GM18502 (cell line): ENCODE results near the gene SFI1.
A peak's percentile ranks its signal among the peaks of the same experiment; 100 is the strongest.
"Not testable (repeated sequence)": the region's sequence is repeated elsewhere in the genome, so short reads cannot be mapped to it uniquely, and the experiment has no call there.

Experiments
- ATAC-seq: cut with Tn5 transposase; IDR thresholded peaks from one replicate; pipeline ENCODE4 v1.9.1; 2021; ENCODE audit warnings: mild to moderate bottlenecking; ENCODE audit not compliant: unreplicated experiment, poor library complexity

The SFI1 gene

DNA sequence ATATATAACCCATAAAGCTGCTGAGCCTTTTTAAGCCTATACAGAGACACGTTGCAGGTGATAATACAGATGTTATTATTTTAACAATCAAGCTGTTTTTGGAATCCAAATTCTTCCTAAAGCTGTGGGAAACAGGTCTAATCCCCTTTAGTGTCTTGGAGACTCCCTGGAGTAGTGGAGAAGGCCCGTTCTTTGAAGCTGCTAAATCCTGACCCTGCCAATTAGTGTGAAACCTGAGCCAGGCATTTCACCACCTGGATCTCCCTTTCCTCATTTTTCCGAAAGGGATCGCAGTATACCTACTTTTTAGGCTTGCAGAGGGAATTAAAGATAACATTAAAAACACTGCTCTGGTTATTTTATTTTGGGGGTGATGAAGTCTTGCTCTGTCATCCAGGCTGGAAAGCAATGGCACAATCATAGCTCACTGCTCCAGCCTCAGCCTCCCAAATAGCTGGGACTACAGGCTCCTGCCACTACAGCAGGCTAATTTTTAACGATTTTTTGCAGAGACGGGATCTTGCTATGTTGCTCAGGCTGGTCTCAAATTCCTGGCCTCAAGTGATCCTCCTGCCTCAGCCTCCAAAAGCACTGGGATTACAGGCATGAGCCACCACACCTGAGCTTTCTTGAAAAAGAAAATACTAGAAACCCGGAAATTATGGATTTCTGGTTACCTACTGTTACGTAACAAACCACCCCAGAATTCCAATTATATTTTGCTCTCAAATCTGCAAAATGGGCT, 4.9 kb upstream of the SFI1 start:
- no peak for ATAC-seq

DNA sequence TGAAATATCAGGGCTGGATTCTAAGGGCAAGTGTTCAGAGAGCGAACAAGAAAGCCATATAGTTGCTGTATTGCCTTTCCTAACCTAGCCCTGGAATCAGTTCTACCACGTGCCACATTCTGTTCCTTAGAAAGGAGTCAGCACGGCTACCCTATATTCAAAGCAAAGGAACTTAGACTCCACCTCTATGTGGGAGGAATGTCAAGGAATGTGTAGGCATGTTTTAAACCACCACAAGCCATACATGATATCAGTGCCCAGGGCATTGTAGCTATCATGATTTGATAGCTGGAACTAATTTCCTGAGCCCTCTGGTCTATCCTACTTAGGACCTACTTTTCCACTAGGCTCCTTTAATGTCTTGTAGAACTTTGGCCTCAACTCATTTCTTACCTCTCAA, 4.2 kb upstream of the SFI1 start:
- no peak for ATAC-seq

GRCh38 chr22:31493355-31493754, 3.0 kb upstream of the SFI1 start:
- ATAC-seq = not testable (repeated sequence)

DNA sequence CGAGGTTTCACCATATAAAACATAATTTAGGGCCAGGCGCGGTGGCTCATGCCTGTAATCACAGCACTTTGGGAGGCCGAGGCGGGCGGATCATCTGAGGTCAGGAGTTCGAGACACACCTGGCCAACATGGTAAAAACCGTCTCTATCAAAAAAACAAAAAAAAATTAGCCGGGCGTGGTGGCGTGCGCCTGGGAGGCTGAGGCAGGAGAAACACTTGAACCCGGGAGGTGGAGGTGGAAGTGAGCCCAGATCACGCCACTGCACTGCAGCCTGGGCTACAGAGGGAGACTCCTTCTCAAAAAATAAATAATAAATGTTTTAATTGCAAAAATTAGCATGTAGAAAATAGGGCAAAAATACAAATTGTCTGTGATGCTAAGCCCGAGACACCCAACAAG, 993 bp upstream of the SFI1 start:
- no peak for ATAC-seq

DNA sequence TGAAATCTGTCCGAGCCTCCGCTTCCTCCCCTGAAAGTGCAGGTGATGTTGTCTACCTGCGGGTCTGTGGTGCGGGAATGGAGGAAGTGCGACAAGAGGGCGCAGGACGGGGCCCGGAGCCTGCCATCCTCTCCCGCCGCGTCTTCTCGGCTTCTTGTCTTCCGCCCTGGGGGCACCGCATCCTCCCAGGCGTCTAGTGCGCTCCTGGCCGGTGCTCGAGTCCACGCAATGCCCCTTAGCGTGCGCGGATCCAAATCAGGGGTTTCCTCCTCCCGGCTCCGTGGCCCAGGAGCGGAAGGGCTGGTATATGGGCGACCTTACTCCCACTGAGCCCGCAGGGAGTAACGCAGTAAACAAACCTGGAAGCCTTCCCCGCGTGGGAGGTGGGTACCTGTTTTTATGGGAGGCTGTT, 405 bp downstream of the SFI1 start:
- peak; percentile 28 for ATAC-seq

DNA sequence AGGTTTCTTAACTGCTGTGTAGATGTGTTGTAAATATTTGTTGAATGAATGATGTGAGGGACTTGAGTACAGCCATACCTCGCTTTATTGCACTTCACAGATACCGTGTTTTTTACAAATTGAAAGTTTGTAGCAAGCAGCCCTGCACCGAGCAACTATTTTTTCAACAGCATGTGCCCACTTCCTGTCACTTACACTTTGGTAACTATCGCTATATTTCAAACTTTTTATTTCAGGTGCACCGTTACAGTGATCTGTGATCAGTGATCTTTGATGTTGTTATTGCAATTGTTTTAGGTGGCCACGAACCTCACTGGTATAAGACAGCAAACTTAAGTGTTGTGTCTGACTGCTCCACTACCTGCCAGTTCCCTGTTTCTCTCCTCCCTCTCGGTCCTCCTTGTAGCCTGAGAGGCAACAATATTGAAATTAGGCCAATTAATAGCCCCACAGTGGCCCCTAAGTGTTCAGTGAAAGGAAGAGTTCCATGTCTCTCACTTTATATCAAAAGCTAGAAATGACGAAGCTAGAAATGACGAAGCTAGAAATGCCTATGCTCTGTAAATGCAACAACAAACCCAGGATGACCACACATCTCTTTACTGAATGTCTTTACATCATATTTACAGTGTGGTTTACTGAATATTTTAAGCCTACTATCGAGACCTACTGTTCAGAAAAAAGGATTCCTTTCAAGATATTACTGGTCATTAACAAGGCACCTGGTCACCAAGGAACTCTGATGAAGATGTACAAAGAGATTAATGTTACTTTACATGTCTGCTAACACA, 1.0 kb downstream of the SFI1 start:
- no peak for ATAC-seq

DNA sequence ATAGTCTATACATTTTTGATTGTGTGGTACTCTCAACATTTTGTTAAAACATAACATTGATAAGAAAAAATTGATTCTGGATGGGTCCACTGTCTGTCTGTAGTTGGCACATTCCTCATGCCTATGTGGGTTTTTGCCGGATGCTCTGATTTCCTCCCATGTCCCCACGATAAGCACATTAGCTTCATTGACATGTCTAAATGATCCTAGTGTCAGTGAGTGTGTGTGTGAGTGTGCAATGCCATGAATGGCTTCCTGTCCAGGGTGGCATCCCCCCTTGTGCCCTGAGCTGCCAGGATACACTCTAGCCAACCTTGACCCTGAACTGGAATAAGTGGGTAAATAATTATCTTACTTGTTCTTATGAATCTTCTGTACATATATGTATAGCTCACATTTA, 5.4 kb downstream of the SFI1 start:
- no peak for ATAC-seq

- no peak for ATAC-seq
Measured at GRCh38 chr22:31503211-31503964, 7.1 kb downstream of the SFI1 start.

- no peak for ATAC-seq
Measured at GRCh38 chr22:31504282-31504681, 7.9 kb downstream of the SFI1 start.

GRCh38 chr22:31507517-31507916, 11.2 kb downstream of the SFI1 start:
- ATAC-seq = not testable (repeated sequence)

- ATAC-seq = no peak
Measured at GRCh38 chr22:31508536-31508935, 12.2 kb downstream of the SFI1 start.

DNA sequence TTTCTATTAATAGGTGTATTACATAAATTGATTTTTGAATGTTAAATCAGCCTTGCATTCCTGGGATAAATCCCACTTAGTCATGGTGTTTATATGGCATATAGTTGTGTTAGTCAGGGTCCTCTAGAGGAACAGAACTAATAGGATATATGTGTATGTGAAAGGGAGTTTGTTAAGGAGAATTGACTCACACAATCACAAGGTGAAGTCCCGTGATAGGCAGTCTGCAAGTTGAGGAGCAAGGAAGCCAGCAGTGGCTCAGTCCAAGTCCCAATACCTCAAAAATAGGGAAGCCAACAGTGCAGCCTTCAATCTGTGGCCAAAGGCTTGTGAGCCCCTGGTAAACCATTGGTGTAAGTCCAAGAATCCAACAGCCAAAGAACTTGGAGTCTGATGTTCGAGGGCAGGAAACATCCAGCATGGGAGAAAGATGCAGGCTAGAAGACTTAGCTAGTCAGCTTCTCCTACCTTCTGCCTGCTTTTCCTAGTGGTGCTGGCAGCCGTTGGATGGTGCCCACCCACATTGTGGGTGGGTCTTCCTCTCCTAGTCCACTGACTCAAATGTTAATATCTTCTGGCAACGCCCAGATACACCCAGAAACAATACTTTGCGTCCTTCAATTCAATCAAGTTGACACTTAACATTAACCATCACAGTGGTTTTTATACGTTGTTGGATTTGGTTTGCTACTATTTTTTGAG, 12.9 kb downstream of the SFI1 start:
- no peak for ATAC-seq

DNA sequence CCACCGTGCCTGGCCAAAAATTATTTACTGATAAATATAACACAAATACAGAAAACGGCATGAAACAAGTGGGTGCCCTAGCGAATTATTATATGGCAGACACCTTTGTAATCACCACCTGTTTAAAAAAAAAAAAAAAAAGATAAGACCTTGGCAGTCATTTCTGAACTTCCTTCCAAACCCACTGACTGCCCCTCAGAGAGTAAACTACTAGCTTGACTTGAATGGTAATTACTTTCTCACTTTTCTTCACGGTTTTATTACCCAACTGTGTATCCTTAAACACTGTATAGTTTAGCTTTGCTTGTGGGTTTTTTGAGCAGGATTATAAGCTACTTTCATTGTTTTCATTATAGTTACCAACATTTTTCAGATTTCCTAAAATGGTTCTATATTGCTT, 23.7 kb downstream of the SFI1 start:
- no peak for ATAC-seq

GRCh38 chr22:31524132-31524531, 27.8 kb downstream of the SFI1 start:
- not testable (repeated sequence) for ATAC-seq

- ATAC-seq = no peak
Measured at GRCh38 chr22:31526270-31526669, 29.9 kb downstream of the SFI1 start.

- no peak for ATAC-seq
Measured at GRCh38 chr22:31530823-31531195, 34.5 kb downstream of the SFI1 start.

- ATAC-seq = no peak
Measured at GRCh38 chr22:31532060-31532459, 35.7 kb downstream of the SFI1 start.

DNA sequence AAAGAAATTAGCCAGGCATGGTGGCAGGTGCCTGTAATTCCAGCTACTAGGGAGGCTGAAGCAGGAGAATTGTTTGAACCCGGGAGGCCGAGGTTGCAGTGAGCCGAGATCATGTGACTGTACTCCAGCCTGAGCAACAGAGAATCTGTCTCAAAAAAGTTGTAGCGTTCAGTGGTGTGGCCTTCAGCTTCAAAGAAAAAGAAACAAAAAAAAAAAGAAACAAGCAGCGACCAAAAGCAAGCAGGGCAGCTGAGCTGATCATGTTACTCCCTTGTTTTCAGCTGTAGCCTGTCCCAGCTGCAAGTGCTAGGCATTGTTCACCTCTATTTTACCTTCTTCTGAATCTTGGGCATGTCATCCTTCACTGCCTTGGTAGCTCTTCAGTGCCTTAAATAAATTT, 37.0 kb downstream of the SFI1 start:
- ATAC-seq = no peak

DNA sequence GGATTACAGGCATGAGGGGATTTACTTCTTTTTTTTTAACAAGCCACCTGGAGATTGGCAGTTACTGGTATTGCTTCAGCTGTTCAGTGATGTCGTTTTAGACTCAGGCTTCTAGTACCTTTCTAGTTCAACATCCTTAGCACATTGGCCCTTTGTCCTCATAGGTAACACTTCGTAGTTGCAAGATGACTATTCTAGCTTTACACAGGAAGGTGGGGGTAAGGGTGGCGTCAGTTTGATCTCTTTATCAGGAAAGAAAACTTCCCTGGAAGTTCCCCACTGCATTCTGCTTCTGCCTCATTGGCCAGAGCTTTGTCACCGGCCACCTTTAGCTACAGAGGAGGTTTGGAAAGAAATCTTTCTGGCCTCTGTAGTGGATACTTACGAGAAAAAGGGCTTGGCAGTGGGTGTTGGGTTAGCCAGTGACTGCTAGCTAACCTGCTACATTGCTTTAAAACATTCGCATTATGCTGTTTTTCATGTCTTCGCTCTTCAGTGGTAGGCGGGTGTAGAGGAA, 40.7 kb downstream of the SFI1 start:
- ATAC-seq = peak; percentile 69

DNA sequence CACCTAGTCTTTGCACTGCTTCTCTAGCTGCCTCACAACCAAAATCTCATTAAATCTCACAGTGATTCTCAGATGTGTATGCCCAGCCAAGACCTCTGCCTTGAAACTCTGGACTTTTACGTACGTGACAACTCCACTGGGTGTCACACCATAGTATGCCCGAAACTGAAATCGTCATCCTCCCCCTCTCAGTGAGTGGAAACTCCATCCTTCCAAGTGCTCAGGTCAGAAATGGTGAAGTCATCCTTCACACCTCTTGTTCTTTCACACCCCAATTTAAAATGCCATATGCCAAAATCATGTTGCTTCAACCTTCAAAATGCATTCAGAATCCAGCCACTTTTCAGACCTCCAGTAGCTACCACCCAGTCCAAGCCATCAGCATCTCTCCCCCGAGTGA, 42.5 kb downstream of the SFI1 start:
- no peak for ATAC-seq
